ENCODE data around the gene OR1N2.
"Not testable (repeated sequence)": the region's sequence is repeated elsewhere in the genome, so short reads cannot be mapped to it uniquely, and the experiment has no call there.

The OR1N2 gene

DNA sequence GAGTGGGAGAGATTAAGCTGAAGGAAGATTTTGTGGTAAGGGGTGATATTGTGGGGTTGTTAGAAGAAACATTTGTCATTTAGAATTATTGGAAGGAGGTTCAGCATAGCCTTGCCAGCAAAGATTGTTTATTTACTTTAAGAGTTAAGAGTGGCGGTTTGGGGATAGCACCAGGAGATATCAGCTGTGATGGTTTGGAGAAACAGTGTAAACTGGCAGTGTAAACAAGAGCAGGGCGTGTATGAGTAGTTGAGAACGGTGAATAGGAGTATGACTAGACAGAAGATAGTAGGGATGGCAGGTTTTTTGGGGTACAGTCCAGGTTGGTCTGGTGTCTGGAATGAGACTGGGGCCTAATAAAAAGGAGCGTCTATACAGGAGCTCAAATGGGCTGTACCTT lies 21.8 kb upstream of the OR1N2 start:
- not testable (repeated sequence) for H3K14ac ChIP-seq (ENCODE audit: low read length); H3K27ac ChIP-seq (replicated peaks; ENCODE audit: low read length); H2BK5ac ChIP-seq (ENCODE audit: low read length); H3K4me2 ChIP-seq (ENCODE audit: insufficient read depth, low read length, poor library complexity, severe bottlenecking); DNase-seq (ENCODE audit: low spot score); H4K91ac ChIP-seq (ENCODE audit: low read depth, low read length, poor library complexity); H4K8ac ChIP-seq (ENCODE audit: low read depth, low read length); H2AFZ ChIP-seq (ENCODE audit: low read length); H2AK5ac ChIP-seq (ENCODE audit: low read depth, low read length); H3K23ac ChIP-seq (ENCODE audit: low read depth, low read length, poor library complexity); H2BK15ac ChIP-seq (ENCODE audit: low read length); H3K9ac ChIP-seq (ENCODE audit: low read depth, low read length, poor library complexity); H3K18ac ChIP-seq (ENCODE audit: low read length); H3K36me3 ChIP-seq (replicated peaks in 1 of 2; ENCODE audit: control insufficient read depth in 2 of 2, insufficient read depth in 2 of 2, low read length in 2 of 2); H2BK120ac ChIP-seq (ENCODE audit: low read depth, low read length); H2BK12ac ChIP-seq (ENCODE audit: low read length); H3K4me1 ChIP-seq (ENCODE audit: control insufficient read depth in 2 of 2, insufficient read depth in 1 of 2, low read depth in 1 of 2, low read length in 2 of 2); H3K79me1 ChIP-seq (ENCODE audit: low read depth, low read length); H3K4ac ChIP-seq (ENCODE audit: low read length); H3K4me3 ChIP-seq (ENCODE audit: low read length in 2 of 2)
- WGBS, 2 donors (ENCODE audit: extremely low coverage in 2 of 2, insufficient read length in 2 of 2, insufficient replicate concordance in 1 of 2), result no CpG with 5 or more reads among the region's 4 CpGs
- Histone ChIP-seq H3K27me3 (ENCODE audit: control insufficient read depth in 3 of 3, insufficient read depth in 3 of 3, low read depth in 1 of 3, low read length in 3 of 3) (peaks cover 0 to 19% (median 0%) of the 10 kb centered on the region in 3 experiments), H3K9me3 (replicated peaks in 1 of 2; ENCODE audit: control insufficient read depth in 2 of 2, insufficient read depth in 1 of 2, low read depth in 1 of 2, low read length in 2 of 2) (peaks cover 0 to 12% of the 10 kb centered on the region in 2 donors)

DNA sequence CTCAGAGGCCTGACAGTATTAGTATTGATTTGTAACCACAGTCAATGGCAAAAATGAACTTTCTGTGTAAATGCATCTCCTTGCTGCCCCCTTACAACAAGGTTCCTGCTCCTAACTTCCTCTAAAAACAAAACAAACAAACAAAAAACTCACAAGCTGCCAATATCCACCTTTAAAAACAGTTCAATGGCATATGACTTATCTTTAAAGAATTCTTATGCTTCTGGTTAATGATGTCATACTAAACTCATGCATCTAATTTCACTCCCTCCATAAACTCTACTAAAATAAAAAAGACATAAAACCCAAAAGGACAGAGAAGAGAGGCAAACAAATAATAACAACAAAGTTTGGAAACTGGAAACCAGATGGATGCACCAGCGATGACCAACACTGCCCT lies 16.8 kb upstream of the OR1N2 start:
- Histone ChIP-seq H2AK5ac (ENCODE audit: low read depth, low read length) (no peak overlapping the region), H3K4me1 (ENCODE audit: control insufficient read depth in 2 of 2, insufficient read depth in 1 of 2, low read depth in 1 of 2, low read length in 2 of 2) (no peaks in the 10 kb centered on the region), H3K27ac (replicated peaks; ENCODE audit: low read length) (no peak overlapping the region), H3K4ac (ENCODE audit: low read length) (no peak overlapping the region), H3K18ac (ENCODE audit: low read length) (no peak overlapping the region), H2BK120ac (ENCODE audit: low read depth, low read length) (no peak overlapping the region), H3K4me2 (ENCODE audit: insufficient read depth, low read length, poor library complexity, severe bottlenecking) (no peak overlapping the region), H3K14ac (ENCODE audit: low read length) (no peak overlapping the region), H3K9me3 (replicated peaks in 1 of 2; ENCODE audit: control insufficient read depth in 2 of 2, insufficient read depth in 1 of 2, low read depth in 1 of 2, low read length in 2 of 2) (peaks cover 0 to 2% of the 10 kb centered on the region in 2 donors), H4K91ac (ENCODE audit: low read depth, low read length, poor library complexity) (no peak overlapping the region), H4K8ac (ENCODE audit: low read depth, low read length) (no peak overlapping the region), H2AFZ (ENCODE audit: low read length) (no peak overlapping the region), H3K9ac (ENCODE audit: low read depth, low read length, poor library complexity) (no peak overlapping the region), H2BK12ac (ENCODE audit: low read length) (no peak overlapping the region), H3K4me3 (ENCODE audit: low read length in 2 of 2) (no peak overlapping the region), H3K23ac (ENCODE audit: low read depth, low read length, poor library complexity) (no peak overlapping the region), H3K79me1 (ENCODE audit: low read depth, low read length) (no peaks in the 10 kb centered on the region), H2BK5ac (ENCODE audit: low read length) (no peak overlapping the region), H2BK15ac (ENCODE audit: low read length) (no peak overlapping the region), H3K27me3 (ENCODE audit: control insufficient read depth in 3 of 3, insufficient read depth in 3 of 3, low read depth in 1 of 3, low read length in 3 of 3) (no peaks in the 10 kb centered on the region), H3K36me3 (replicated peaks in 1 of 2; ENCODE audit: control insufficient read depth in 2 of 2, insufficient read depth in 2 of 2, low read length in 2 of 2) (no peaks in the 10 kb centered on the region)
- no peak for DNase-seq (ENCODE audit: low spot score)
- no CpG with 5 or more reads among the region's 1 CpG for WGBS, 2 donors (ENCODE audit: extremely low coverage in 2 of 2, insufficient read length in 2 of 2, insufficient replicate concordance in 1 of 2)

DNA sequence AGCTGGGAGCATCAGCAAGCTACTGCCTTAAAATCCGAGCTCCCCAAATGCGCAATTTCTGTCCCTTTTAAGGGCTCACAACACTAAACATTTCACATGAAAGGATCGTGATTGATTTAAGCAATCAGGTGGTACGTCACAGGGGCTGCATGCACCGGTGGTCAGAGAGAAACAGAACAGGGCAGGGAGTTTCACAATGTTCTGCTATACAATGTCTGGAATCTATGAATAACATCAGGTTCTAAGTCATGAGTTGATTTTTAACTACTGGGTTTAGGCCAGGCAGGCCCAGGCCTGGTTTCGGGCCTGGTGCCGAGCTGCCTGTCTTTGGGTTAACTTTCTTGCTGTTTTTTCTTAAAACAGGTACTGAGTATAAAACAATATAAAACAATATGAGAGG lies 15.8 kb upstream of the OR1N2 start:
- not testable (repeated sequence) for H2AK5ac ChIP-seq (ENCODE audit: low read depth, low read length); H3K79me1 ChIP-seq (ENCODE audit: low read depth, low read length); H4K8ac ChIP-seq (ENCODE audit: low read depth, low read length); H2BK120ac ChIP-seq (ENCODE audit: low read depth, low read length); H3K4me1 ChIP-seq (ENCODE audit: control insufficient read depth in 2 of 2, insufficient read depth in 1 of 2, low read depth in 1 of 2, low read length in 2 of 2); H3K18ac ChIP-seq (ENCODE audit: low read length); H3K36me3 ChIP-seq (replicated peaks in 1 of 2; ENCODE audit: control insufficient read depth in 2 of 2, insufficient read depth in 2 of 2, low read length in 2 of 2); H3K27me3 ChIP-seq (ENCODE audit: control insufficient read depth in 3 of 3, insufficient read depth in 3 of 3, low read depth in 1 of 3, low read length in 3 of 3); H3K4ac ChIP-seq (ENCODE audit: low read length); DNase-seq (ENCODE audit: low spot score); H2BK15ac ChIP-seq (ENCODE audit: low read length); H3K9me3 ChIP-seq (replicated peaks in 1 of 2; ENCODE audit: control insufficient read depth in 2 of 2, insufficient read depth in 1 of 2, low read depth in 1 of 2, low read length in 2 of 2); H3K14ac ChIP-seq (ENCODE audit: low read length); H3K27ac ChIP-seq (replicated peaks; ENCODE audit: low read length); H3K23ac ChIP-seq (ENCODE audit: low read depth, low read length, poor library complexity); H4K91ac ChIP-seq (ENCODE audit: low read depth, low read length, poor library complexity); H3K4me3 ChIP-seq (ENCODE audit: low read length in 2 of 2); H2BK5ac ChIP-seq (ENCODE audit: low read length); H2AFZ ChIP-seq (ENCODE audit: low read length); H2BK12ac ChIP-seq (ENCODE audit: low read length); H3K4me2 ChIP-seq (ENCODE audit: insufficient read depth, low read length, poor library complexity, severe bottlenecking); H3K9ac ChIP-seq (ENCODE audit: low read depth, low read length, poor library complexity)
- WGBS, 2 donors (ENCODE audit: extremely low coverage in 2 of 2, insufficient read length in 2 of 2, insufficient replicate concordance in 1 of 2), result no CpG with 5 or more reads among the region's 7 CpGs

DNA sequence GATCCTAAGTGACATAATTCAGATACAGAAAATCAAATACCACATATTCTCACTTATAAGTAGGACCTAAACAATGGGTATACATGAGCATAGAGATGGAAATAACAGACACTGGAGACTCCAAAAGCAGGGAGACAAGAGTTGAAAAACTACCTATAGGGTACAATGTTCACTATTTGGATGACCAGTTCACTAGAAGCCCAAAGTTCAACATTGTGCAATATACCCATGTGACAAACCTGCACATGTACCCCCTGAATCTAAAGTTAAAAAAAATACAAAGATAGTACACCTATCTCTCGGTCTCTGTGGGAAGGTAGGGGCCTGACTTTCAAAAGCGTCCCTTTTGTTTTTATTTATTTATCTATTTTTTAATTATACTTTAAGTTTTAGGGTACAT lies 14.2 kb upstream of the OR1N2 start:
- H3K27me3 ChIP-seq (ENCODE audit: control insufficient read depth in 3 of 3, insufficient read depth in 3 of 3, low read depth in 1 of 3, low read length in 3 of 3), result no peaks in the 10 kb centered on the region
- no peak overlapping the region for H4K8ac ChIP-seq (ENCODE audit: low read depth, low read length)
- no peak overlapping the region for H2AK5ac ChIP-seq (ENCODE audit: low read depth, low read length)
- no peak overlapping the region for H3K4me2 ChIP-seq (ENCODE audit: insufficient read depth, low read length, poor library complexity, severe bottlenecking)
- no peak overlapping the region for H3K23ac ChIP-seq (ENCODE audit: low read depth, low read length, poor library complexity)
- no peak overlapping the region for H3K27ac ChIP-seq (replicated peaks; ENCODE audit: low read length)
- H2BK15ac ChIP-seq (ENCODE audit: low read length), result no peak overlapping the region
- no peaks in the 10 kb centered on the region for H3K4me1 ChIP-seq (ENCODE audit: control insufficient read depth in 2 of 2, insufficient read depth in 1 of 2, low read depth in 1 of 2, low read length in 2 of 2)
- no peak overlapping the region for H3K14ac ChIP-seq (ENCODE audit: low read length)
- H3K4me3 ChIP-seq (ENCODE audit: low read length in 2 of 2), result no peak overlapping the region
- no peak overlapping the region for H2BK5ac ChIP-seq (ENCODE audit: low read length)
- no peak for DNase-seq (ENCODE audit: low spot score)
- no peak overlapping the region for H3K4ac ChIP-seq (ENCODE audit: low read length)
- H2BK120ac ChIP-seq (ENCODE audit: low read depth, low read length), result no peak overlapping the region
- H2AFZ ChIP-seq (ENCODE audit: low read length), result no peak overlapping the region
- WGBS, 2 donors (ENCODE audit: extremely low coverage in 2 of 2, insufficient read length in 2 of 2, insufficient replicate concordance in 1 of 2), result no CpG with 5 or more reads among the region's 2 CpGs
- H3K9ac ChIP-seq (ENCODE audit: low read depth, low read length, poor library complexity), result no peak overlapping the region
- no peaks in the 10 kb centered on the region for H3K79me1 ChIP-seq (ENCODE audit: low read depth, low read length)
- H3K36me3 ChIP-seq (replicated peaks in 1 of 2; ENCODE audit: control insufficient read depth in 2 of 2, insufficient read depth in 2 of 2, low read length in 2 of 2), result no peaks in the 10 kb centered on the region
- no peak overlapping the region for H2BK12ac ChIP-seq (ENCODE audit: low read length)
- peaks cover 0 to 2% of the 10 kb centered on the region in 2 donors for H3K9me3 ChIP-seq (replicated peaks in 1 of 2; ENCODE audit: control insufficient read depth in 2 of 2, insufficient read depth in 1 of 2, low read depth in 1 of 2, low read length in 2 of 2)
- no peak overlapping the region for H3K18ac ChIP-seq (ENCODE audit: low read length)
- no peak overlapping the region for H4K91ac ChIP-seq (ENCODE audit: low read depth, low read length, poor library complexity)

All from neuronal stem cell (in vitro differentiated cells).